ENCODE data around the gene RXRA.

- TF ChIP-seq CTCF (IDR thresholded peaks at IDR 0.05; ENCODE audit: low read length) (peak; percentile 21; the same call in 1 of the 2 replicates), EZH2 (IDR thresholded peaks at IDR 0.05; ENCODE audit: borderline replicate concordance, low read length) (no peak)
These were observed 18.0 kb downstream of the RXRA start for GRCh38 chr9:134344068-134344799.
